ENCODE data around the gene YPEL1.
"Not testable (repeated sequence)": the region's sequence is repeated elsewhere in the genome, so short reads cannot be mapped to it uniquely, and the experiment has no call there.

The YPEL1 gene

GRCh38 chr22:21718499-21718898 is 17.1 kb downstream of the YPEL1 start:
- H3K36me3 ChIP-seq (ENCODE audit: control insufficient read depth, insufficient read depth, low read length), result no peaks in the 10 kb centered on the region
- no peaks in the 10 kb centered on the region for H3K79me2 ChIP-seq
- H3K27ac ChIP-seq, result peak overlapping the region; percentile 32
- H3K4me1 ChIP-seq, result peaks cover 12% of the 10 kb centered on the region
- no peaks in the 10 kb centered on the region for H3K27me3 ChIP-seq (ENCODE audit: control insufficient read depth, insufficient read depth, low read length)
- no peak for TF ChIP-seq CTCF (IDR thresholded peaks at IDR 0.05)
- H2AFZ ChIP-seq, result no peak overlapping the region
- H3K4me2 ChIP-seq (ENCODE audit: low read length), result no peak overlapping the region
- H3K9me3 ChIP-seq (ENCODE audit: control insufficient read depth, low read length), result no peaks in the 10 kb centered on the region
- no peak overlapping the region for H3K4me3 ChIP-seq (ENCODE audit: low read depth, low read length)
- H3K9ac ChIP-seq, result no peak overlapping the region

GRCh38 chr22:21716395-21717122 is 19.0 kb downstream of the YPEL1 start:
- not testable (repeated sequence) for H3K9ac ChIP-seq; H3K9me3 ChIP-seq (ENCODE audit: control insufficient read depth, low read length); H3K79me2 ChIP-seq; H3K4me3 ChIP-seq (ENCODE audit: low read depth, low read length); H3K36me3 ChIP-seq (ENCODE audit: control insufficient read depth, insufficient read depth, low read length); H3K27me3 ChIP-seq (ENCODE audit: control insufficient read depth, insufficient read depth, low read length); H3K4me2 ChIP-seq (ENCODE audit: low read length); H2AFZ ChIP-seq
- peaks cover 12% of the 10 kb centered on the region for H3K4me1 ChIP-seq
- H3K27ac ChIP-seq, result peak overlapping the region; percentile 36

GRCh38 chr22:21714786-21715185 is 20.8 kb downstream of the YPEL1 start:
- Histone ChIP-seq H3K4me3 (ENCODE audit: low read depth, low read length) (no peak overlapping the region), H3K9ac (no peak overlapping the region), H3K36me3 (ENCODE audit: control insufficient read depth, insufficient read depth, low read length) (no peaks in the 10 kb centered on the region), H3K4me2 (ENCODE audit: low read length) (no peak overlapping the region), H3K4me1 (peaks cover 12% of the 10 kb centered on the region), H3K27me3 (ENCODE audit: control insufficient read depth, insufficient read depth, low read length) (no peaks in the 10 kb centered on the region), H2AFZ (no peak overlapping the region), H3K79me2 (no peaks in the 10 kb centered on the region), H3K9me3 (ENCODE audit: control insufficient read depth, low read length) (no peaks in the 10 kb centered on the region), H3K27ac (no peak overlapping the region)
- no peak for TF ChIP-seq CTCF (IDR thresholded peaks at IDR 0.05)

GRCh38 chr22:21714059-21714770 is 21.4 kb downstream of the YPEL1 start:
- peak overlapping the region; percentile 53 for H2AFZ ChIP-seq
- H3K9me3 ChIP-seq (ENCODE audit: control insufficient read depth, low read length), result no peaks in the 10 kb centered on the region
- H3K4me1 ChIP-seq, result peaks cover 10% of the 10 kb centered on the region
- no peaks in the 10 kb centered on the region for H3K27me3 ChIP-seq (ENCODE audit: control insufficient read depth, insufficient read depth, low read length)
- no peaks in the 10 kb centered on the region for H3K79me2 ChIP-seq
- peak overlapping the region; percentile 61 for H3K27ac ChIP-seq
- no peak for TF ChIP-seq CTCF (IDR thresholded peaks at IDR 0.05)
- no peaks in the 10 kb centered on the region for H3K36me3 ChIP-seq (ENCODE audit: control insufficient read depth, insufficient read depth, low read length)
- no peak overlapping the region for H3K4me2 ChIP-seq (ENCODE audit: low read length)
- no peak overlapping the region for H3K4me3 ChIP-seq (ENCODE audit: low read depth, low read length)
- H3K9ac ChIP-seq, result no peak overlapping the region

- Histone ChIP-seq H3K79me2 (no peaks in the 10 kb centered on the region), H3K9ac (no peak overlapping the region), H3K9me3 (ENCODE audit: control insufficient read depth, low read length) (no peaks in the 10 kb centered on the region), H3K4me2 (ENCODE audit: low read length) (no peak overlapping the region), H3K4me3 (ENCODE audit: low read depth, low read length) (no peak overlapping the region), H2AFZ (peak overlapping the region; percentile 53), H3K27ac (peak overlapping the region; percentile 61), H3K36me3 (ENCODE audit: control insufficient read depth, insufficient read depth, low read length) (no peaks in the 10 kb centered on the region), H3K4me1 (peaks cover 7% of the 10 kb centered on the region), H3K27me3 (ENCODE audit: control insufficient read depth, insufficient read depth, low read length) (no peaks in the 10 kb centered on the region)
- TF ChIP-seq CTCF (IDR thresholded peaks at IDR 0.05), result no peak
Observed at GRCh38 chr22:21713428-21714058, 22.1 kb downstream of the YPEL1 start.

All from parathyroid adenoma (tissue), 2 donors.